Measurements from ENCODE around the gene NSUN4.

DNA sequence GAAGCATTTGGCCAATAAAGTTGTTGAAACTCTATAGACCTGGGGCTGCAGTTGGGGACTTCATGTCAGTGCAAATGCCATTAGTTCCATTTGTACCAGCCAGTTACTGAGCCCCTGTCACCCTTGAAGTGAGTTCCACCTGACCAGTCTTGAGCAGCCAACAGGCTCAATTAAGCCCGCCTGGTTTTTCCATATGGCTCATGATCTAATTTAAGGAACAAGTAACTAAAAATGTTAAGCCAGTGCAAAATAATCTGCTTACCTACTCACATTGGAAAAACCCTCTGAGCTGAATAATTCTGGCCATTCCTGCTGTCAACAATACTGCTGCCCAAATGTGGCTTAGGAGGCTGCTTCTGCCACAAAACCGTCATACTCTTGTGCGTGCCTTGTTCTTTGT is 21.6 kb downstream of the NSUN4 start:
- TF ChIP-seq, protein P1, sequence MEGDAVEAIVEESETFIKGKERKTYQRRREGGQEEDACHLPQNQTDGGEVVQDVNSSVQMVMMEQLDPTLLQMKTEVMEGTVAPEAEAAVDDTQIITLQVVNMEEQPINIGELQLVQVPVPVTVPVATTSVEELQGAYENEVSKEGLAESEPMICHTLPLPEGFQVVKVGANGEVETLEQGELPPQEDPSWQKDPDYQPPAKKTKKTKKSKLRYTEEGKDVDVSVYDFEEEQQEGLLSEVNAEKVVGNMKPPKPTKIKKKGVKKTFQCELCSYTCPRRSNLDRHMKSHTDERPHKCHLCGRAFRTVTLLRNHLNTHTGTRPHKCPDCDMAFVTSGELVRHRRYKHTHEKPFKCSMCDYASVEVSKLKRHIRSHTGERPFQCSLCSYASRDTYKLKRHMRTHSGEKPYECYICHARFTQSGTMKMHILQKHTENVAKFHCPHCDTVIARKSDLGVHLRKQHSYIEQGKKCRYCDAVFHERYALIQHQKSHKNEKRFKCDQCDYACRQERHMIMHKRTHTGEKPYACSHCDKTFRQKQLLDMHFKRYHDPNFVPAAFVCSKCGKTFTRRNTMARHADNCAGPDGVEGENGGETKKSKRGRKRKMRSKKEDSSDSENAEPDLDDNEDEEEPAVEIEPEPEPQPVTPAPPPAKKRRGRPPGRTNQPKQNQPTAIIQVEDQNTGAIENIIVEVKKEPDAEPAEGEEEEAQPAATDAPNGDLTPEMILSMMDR (IDR thresholded peaks at IDR 0.05): no peak
- TF ChIP-seq POLR2AphosphoS5 (IDR thresholded peaks at IDR 0.05): no peak
- TF ChIP-seq EP300 (IDR thresholded peaks at IDR 0.05): no peak
